Fibroblast of villous mesenchyme (primary cell): Measurements from ENCODE around the gene IL17REL. TPM values are rescaled to one million over a fixed set of nuclear protein-coding genes. Genes with fewer than 3 reads are reported as not detected.
A peak's percentile ranks its signal among the peaks of the same experiment; 100 is the strongest.

Experiments
- DNase-seq: peaks from one replicate; pipeline ENCODE4 v3.0.0-alpha.2; 2010; ENCODE audit warnings: low read depth
- H3K4me3 ChIP-seq: 2 replicates; pipeline ENCODE4 v1.5.1; 2011; ENCODE audit warnings: low read depth, mild to moderate bottlenecking, low read length
- CTCF ChIP-seq: IDR thresholded peaks from 2 replicates; pipeline ENCODE4 v1.5.1; 2012; ENCODE audit warnings: low read depth, mild to moderate bottlenecking, low read length; ENCODE audit not compliant: insufficient read depth
- total RNA-seq: library from RNA; depleted of rRNA; stranded (reverse); fragments of >200 nt; gene quantifications from 2 replicates; pipeline ENCODE4 v1.2.3, GENCODE V29; 2012

IL17REL gene
- total RNA-seq, 1 donor = not detected

GRCh38 chr22:49971232-49972162 lies 41.1 kb downstream of the IL17REL start:
- TF ChIP-seq CTCF = no peak
- peak; percentile 62 for DNase-seq
- peak overlapping the region; percentile 55 for H3K4me3 ChIP-seq

GRCh38 chr22:49970528-49971231 lies 41.9 kb downstream of the IL17REL start:
- DNase-seq = peak; percentile 96
- TF ChIP-seq CTCF = no peak
- H3K4me3 ChIP-seq = peak overlapping the region; percentile 55

- no peak for TF ChIP-seq CTCF
- no peak overlapping the region for H3K4me3 ChIP-seq
Observed at GRCh38 chr22:49969751-49970527, 42.6 kb downstream of the IL17REL start.

GRCh38 chr22:49968831-49969661 lies 43.5 kb downstream of the IL17REL start:
- no peak overlapping the region for H3K4me3 ChIP-seq
- DNase-seq = no peak

More at GRCh38 chr22:49969751-49970527, 42.6 kb downstream of the IL17REL start:
- DNase-seq = no peak

GRCh38 chr22:49968313-49968830 lies 44.2 kb downstream of the IL17REL start:
- no peak for DNase-seq
- H3K4me3 ChIP-seq = no peak overlapping the region
- TF ChIP-seq CTCF = no peak

More at GRCh38 chr22:49968831-49969661, 43.5 kb downstream of the IL17REL start:
- TF ChIP-seq CTCF = no peak
